Right lobe of liver (tissue), 6 donors: ENCODE results near the gene SDS. TPM values are rescaled to one million over a fixed set of nuclear protein-coding genes. Genes with fewer than 3 reads are reported as not detected.

Experiments
- ATAC-seq, 4 donors: fragments of 200-7000 bp; cut with Tn5 transposase; one replicate each; pipeline ENCODE4 v1.9.1; 2020; ENCODE audit warnings: mild to moderate bottlenecking in 4 of 4, moderate library complexity in 4 of 4
- DNase-seq, 3 donors: peaks; one replicate each; pipeline ENCODE4 v3.0.0-alpha.2; 2020
- H3K27ac ChIP-seq, 3 donors: fragments of 200-600 bp; one replicate each; pipeline ENCODE4 v1.8.0; 2022
- H3K27me3 ChIP-seq, 2 donors: fragments of 200-600 bp; one replicate each; pipeline ENCODE4 v1.8.0; 2022
- H3K36me3 ChIP-seq, 4 donors: fragments of 200-600 bp; sonication (generic) in 1 of 4; one replicate each; pipeline versions ENCODE4 v1.5.1 to v1.8.0; 2017 to 2022; ENCODE audit warnings: control low read depth in 1 of 4
- H3K4me1 ChIP-seq, 4 donors: fragments of 200-600 bp; sonication (generic) in 1 of 4; one replicate each; pipeline versions ENCODE4 v1.5.1 to v1.8.0; 2017 to 2022; ENCODE audit warnings: control low read depth in 1 of 4
- H3K4me3 ChIP-seq, 3 donors: fragments of 200-600 bp; one replicate each; pipeline ENCODE4 v1.8.0; 2022
- H3K9me3 ChIP-seq, 4 donors: fragments of 200-600 bp; sonication (generic) in 1 of 4; one replicate each; pipeline versions ENCODE4 v1.5.1 to v1.8.0; 2017 to 2022; ENCODE audit warnings: control low read depth in 1 of 4
- CTCF ChIP-seq, 4 donors: fragments of 200-600 bp in 3 of 4; fragments of 450-650 bp in 1 of 4; IDR thresholded peaks; one replicate each; pipeline versions ENCODE4 v1.5.1 to v1.8.0; 2016 to 2022; ENCODE audit warnings: antibody characterized with exemption in 4 of 4, mild to moderate bottlenecking in 2 of 4
- POLR2A ChIP-seq: fragments of 450-650 bp; IDR thresholded peaks from one replicate; pipeline ENCODE4 v1.6.1; 2017; ENCODE audit warnings: antibody characterized with exemption, mild to moderate bottlenecking
- WGBS: methylation state at CpG from one replicate; pipeline ENCODE4 v1.1.6; 2018; ENCODE audit warnings: low coverage, low lambda C conversion rate; ENCODE audit not compliant: insufficient coverage; ENCODE audit errors: missing lambda C conversion rate; 5-methylcytosine and 5-hydroxymethylcytosine counted together
- intact Hi-C, 2 donors: fragments of 100-400 bp; cut with DNase I; formaldehyde crosslinking; loops; one replicate each; pipeline versions ENCODE4 v1.11.2 to v1.14.1; 2022
- total RNA-seq, 6 experiments: library from RNA; depleted of rRNA in 2 of 6; stranded (reverse); fragments of >200 nt in 2 of 6; fragmentation: NEBNext Ultra II Directional in 3 of 6; extraction: Animal tissue kit (Norgen Biotek cat#: 25700) in 3 of 6; gene quantifications; one replicate each; pipeline versions ENCODE4 v1.1.0 to v1.2.4, GENCODE V29; 2016 to 2023
- donor health status: DM: no; HTN: yes; CAD: no.
- donor health status: DM: no; HTN: no; CAD: no.
- donor health status: DM: no; HTN: no; CAD: no.
- donor health status: DM: no; HTN: yes; CAD: no.
- donor health status: DM: no; HTN: yes; CAD: no.

Gene SDS
- total RNA-seq, 6 experiments from 2014 or later: 208 to 722 (median 309) TPM

- no peak overlapping the region for H3K27ac ChIP-seq
- no peaks in the 10 kb centered on the region for H3K9me3 ChIP-seq
- TF ChIP-seq CTCF (IDR thresholded peaks at IDR 0.05) (no peak), POLR2A (no peak)
- ATAC-seq (no peak), DNase-seq (no peak)
- no peak overlapping the region for H3K4me3 ChIP-seq
- intact Hi-C loops: loop anchor here (10.0 kb wide), 2 partner anchors 121 to 241 kb away; no protein-coding TSS in a partner anchor
- no peaks in the 10 kb centered on the region for H3K27me3 ChIP-seq
- H3K4me1 ChIP-seq: no peaks in the 10 kb centered on the region
- WGBS: 90% methylated on average over 4 of the region's 5 CpGs
- no peaks in the 10 kb centered on the region for H3K36me3 ChIP-seq
Observed at GRCh38 chr12:113435367-113435766, 31.7 kb upstream of the SDS start.

- ATAC-seq (no peak), DNase-seq (no peak)
- Histone ChIP-seq H3K4me3 (no peak overlapping the region), H3K9me3 (no peaks in the 10 kb centered on the region), H3K4me1 (no peaks in the 10 kb centered on the region), H3K27me3 (no peaks in the 10 kb centered on the region), H3K36me3 (no peaks in the 10 kb centered on the region), H3K27ac (no peak overlapping the region)
- intact Hi-C loops: loop anchor here (10.0 kb wide), 2 partner anchors 118 to 238 kb away; no protein-coding TSS in a partner anchor
- TF ChIP-seq POLR2A (no peak), CTCF (IDR thresholded peaks at IDR 0.05) (no peak)
Observed at GRCh38 chr12:113432986-113433385, 29.3 kb upstream of the SDS start.

GRCh38 chr12:113428482-113428881, 24.8 kb upstream of the SDS start:
- no CpG with 5 or more reads among the region's 1 CpG for WGBS
- Histone ChIP-seq H3K4me1 (peaks cover 0 to 2% (median 0%) of the 10 kb centered on the region in 4 donors), H3K27me3 (no peaks in the 10 kb centered on the region), H3K27ac (no peak overlapping the region), H3K4me3 (no peak overlapping the region), H3K9me3 (no peaks in the 10 kb centered on the region), H3K36me3 (no peaks in the 10 kb centered on the region)
- intact Hi-C loops: loop anchor here in 1 of 2 donors (5.0 kb wide), 1 partner anchor 116 kb away; no protein-coding TSS in a partner anchor
- TF ChIP-seq CTCF (IDR thresholded peaks at IDR 0.05): no peak
- TF ChIP-seq POLR2A: no peak
- no peak for DNase-seq
- ATAC-seq: no peak

- no peak overlapping the region for H3K4me3 ChIP-seq
- no peaks in the 10 kb centered on the region for H3K36me3 ChIP-seq
- intact Hi-C loops: loop anchor here in 1 of 2 donors (5.0 kb wide), 1 partner anchor 116 kb away; no protein-coding TSS in a partner anchor
- ATAC-seq (no peak), DNase-seq (no peak)
- no peak overlapping the region for H3K27ac ChIP-seq
- WGBS: 78% methylated on average over 4 of the region's 9 CpGs
- peaks cover 0 to 8% (median 0%) of the 10 kb centered on the region in 4 donors for H3K4me1 ChIP-seq
- TF ChIP-seq CTCF (IDR thresholded peaks at IDR 0.05) (no peak), POLR2A (no peak)
- H3K27me3 ChIP-seq: no peaks in the 10 kb centered on the region
- H3K9me3 ChIP-seq: no peaks in the 10 kb centered on the region
Observed at GRCh38 chr12:113427882-113428281, 24.2 kb upstream of the SDS start.

GRCh38 chr12:113425960-113426453, 22.3 kb upstream of the SDS start:
- Histone ChIP-seq H3K27me3 (no peaks in the 10 kb centered on the region), H3K4me1 (peaks cover 0 to 19% (median 4%) of the 10 kb centered on the region in 4 donors), H3K9me3 (no peaks in the 10 kb centered on the region), H3K36me3 (no peaks in the 10 kb centered on the region), H3K4me3 (no peak overlapping the region), H3K27ac (no peak overlapping the region)
- ATAC-seq: no peak
- WGBS: 39% methylated on average over 11 of the region's 11 CpGs
- TF ChIP-seq CTCF (IDR thresholded peaks at IDR 0.05) (no peak), POLR2A (no peak)
- intact Hi-C loops: loop anchor here in 1 of 2 donors (5.0 kb wide), 1 partner anchor 114 kb away; no protein-coding TSS in a partner anchor
- DNase-seq: no peak
